PC-9 (cell line): Measurements from ENCODE around the gene ALG12.

Experiments used
- CTCF ChIP-seq: fragments of 200-600 bp; sonication (generic); conservative IDR thresholded peaks from 2 replicates; pipeline ENCODE4 v1.6.1; 2017; ENCODE audit warnings: mixed run types, antibody characterized with exemption, mild to moderate bottlenecking, moderate library complexity
- EZH2 ChIP-seq: fragments of 200-600 bp; sonication (generic); IDR thresholded peaks from 2 replicates; pipeline ENCODE4 v1.8.0; 2017; ENCODE audit warnings: antibody characterized with exemption, low read depth

- TF ChIP-seq EZH2: no peak
- TF ChIP-seq CTCF: no peak
Observed at GRCh38 chr22:49905465-49905864, 12.8 kb downstream of the ALG12 start.
